HepG2 (cell line): Measurements from ENCODE around the gene RNASE7. TPM values are rescaled to one million over a fixed set of nuclear protein-coding genes. Genes with fewer than 3 reads are reported as not detected.

ENCODE experiments used
- AGO2 ChIP-seq: fragments of 200-400 bp; formaldehyde crosslinking; optimal IDR thresholded peaks from 2 replicates; pipeline ENCODE3; 2017; ENCODE audit warnings: mild to moderate bottlenecking, low read depth, low read length, moderate library complexity
- CEBPG ChIP-seq: IDR thresholded peaks from 2 replicates; pipeline ENCODE4 v1.6.1; 2016
- ELK4 ChIP-seq: sonication (generic); formaldehyde crosslinking; IDR thresholded peaks from 2 replicates; pipeline ENCODE4 v1.9.0; 2021; ENCODE audit warnings: missing genetic modification reagents, borderline replicate concordance
- GTF3A ChIP-seq: sonication (generic); formaldehyde crosslinking; conservative IDR thresholded peaks from 2 replicates; pipeline ENCODE4 v1.4.0; 2020; ENCODE audit warnings: mild to moderate bottlenecking, missing genetic modification reagents
- IRF9 ChIP-seq: sonication (generic); formaldehyde crosslinking; IDR thresholded peaks from 2 replicates; pipeline ENCODE4 v1.8.0; 2022; ENCODE audit warnings: missing genetic modification reagents, mild to moderate bottlenecking, borderline replicate concordance
- NFYC ChIP-seq: IDR thresholded peaks from 2 replicates; pipeline ENCODE4 v1.6.1; 2016; ENCODE audit warnings: missing genetic modification reagents, missing compliant biosample characterization
- NKX3-1 ChIP-seq: sonication (generic); formaldehyde crosslinking; IDR thresholded peaks from 2 replicates; pipeline ENCODE4 v1.5.0; 2020; ENCODE audit warnings: missing genetic modification reagents
- RARG ChIP-seq: sonication (generic); formaldehyde crosslinking; IDR thresholded peaks from 2 replicates; pipeline ENCODE4 v1.4.0; 2020; ENCODE audit warnings: low read depth, mild to moderate bottlenecking, missing genetic modification reagents
- SNRNP70 ChIP-seq: fragments of 200-400 bp; formaldehyde crosslinking; IDR thresholded peaks from 2 replicates; pipeline ENCODE4 v1.6.1; 2017; ENCODE audit warnings: mild to moderate bottlenecking, low read depth, low read length, moderate library complexity
- ZNF143 ChIP-seq: sonication (generic); formaldehyde crosslinking; IDR thresholded peaks from 2 replicates; pipeline ENCODE4 v1.4.0; 2020; ENCODE audit warnings: missing genetic modification reagents
- ZNF850 ChIP-seq: sonication (generic); formaldehyde crosslinking; conservative IDR thresholded peaks from 2 replicates; pipeline ENCODE4 v1.9.0; 2021; ENCODE audit warnings: mild to moderate bottlenecking, missing genetic modification reagents
- ZSCAN5A ChIP-seq: sonication (generic); formaldehyde crosslinking; IDR thresholded peaks from 2 replicates; pipeline ENCODE4 v1.8.0; 2022; ENCODE audit warnings: mild to moderate bottlenecking, missing genetic modification reagents, borderline replicate concordance
- polyA plus RNA-seq, 8 experiments: library from polyadenylated mRNA; depleted of rRNA in 3 of 8; stranded (reverse) in 7 of 8; unstranded in 1 of 8; fragments of >200 nt; fragmentation: Illumina TruSeq in 4 of 8; extraction: Trizol in 4 of 8; gene quantifications; 2 replicates each; pipeline versions ENCODE4 v1.2.1 to v1.2.3, GENCODE V29; 2011 to 2016; ENCODE audit warnings: low read depth in 4 of 8, missing spikeins in 1 of 8, mixed read lengths in 1 of 8; ENCODE audit not compliant: insufficient read depth in 1 of 8
- total RNA-seq, 5 experiments: library from RNA; depleted of rRNA; stranded (reverse); fragments of >200 nt; fragmentation: Illumina TruSeq; extraction: Trizol; gene quantifications; 2 replicates each; pipeline ENCODE4 v1.2.3, GENCODE V29; 2016; ENCODE audit warnings: low read depth in 1 of 5
- TF ChIP-seq, protein P1 (sequence below): sonication (generic); formaldehyde crosslinking; IDR thresholded peaks from 2 replicates; pipeline ENCODE4 v1.4.0; 2020; ENCODE audit warnings: missing genetic modification reagents
- TF ChIP-seq, protein P2 (sequence below): sonication (generic); formaldehyde crosslinking; IDR thresholded peaks from 2 replicates; pipeline ENCODE4 v1.9.0; 2021; ENCODE audit warnings: missing genetic modification reagents, mild to moderate bottlenecking, borderline replicate concordance
- TF ChIP-seq, protein P3 (sequence below): sonication (generic); formaldehyde crosslinking; IDR thresholded peaks from 2 replicates; pipeline ENCODE4 v1.8.0; 2022; ENCODE audit warnings: missing genetic modification reagents, mild to moderate bottlenecking, inconsistent platforms, borderline replicate concordance
- TF ChIP-seq, protein P4 (sequence below): fragments of 450-650 bp; IDR thresholded peaks from 2 replicates; pipeline ENCODE4 v1.6.1; 2016

RNASE7 gene
- total and polyA plus RNA-seq, 2 of the 13 experiments (the other 11 are each of a cell fraction or from before 2014, with no cell fraction given), result 0.04 TPM; not detected in 1

- TF ChIP-seq RARG (CRISPR knock-in tag) (no peak), ZNF850 (CRISPR knock-in tag) (no peak), ZSCAN5A (CRISPR knock-in tag) (0 out of 2 replicates have a peak, but pooled peaks have one; percentile 3), SNRNP70 (no peak), GTF3A (no peak), NFYC (CRISPR knock-in tag) (no peak), CEBPG (CRISPR knock-in tag) (no peak), IRF9 (0 out of 2 replicates have a peak, but pooled peaks have one; percentile 0), AGO2 (peak; percentile 67), NKX3-1 (CRISPR knock-in tag) (no peak), ELK4 (CRISPR knock-in tag) (peak; percentile 25; the same call in 1 of the 2 replicates), ZNF143 (CRISPR knock-in tag) (no peak)
- TF ChIP-seq, protein P1, sequence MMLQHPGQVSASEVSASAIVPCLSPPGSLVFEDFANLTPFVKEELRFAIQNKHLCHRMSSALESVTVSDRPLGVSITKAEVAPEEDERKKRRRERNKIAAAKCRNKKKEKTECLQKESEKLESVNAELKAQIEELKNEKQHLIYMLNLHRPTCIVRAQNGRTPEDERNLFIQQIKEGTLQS (CRISPR knock-in tag), result no peak
- TF ChIP-seq, protein P2, sequence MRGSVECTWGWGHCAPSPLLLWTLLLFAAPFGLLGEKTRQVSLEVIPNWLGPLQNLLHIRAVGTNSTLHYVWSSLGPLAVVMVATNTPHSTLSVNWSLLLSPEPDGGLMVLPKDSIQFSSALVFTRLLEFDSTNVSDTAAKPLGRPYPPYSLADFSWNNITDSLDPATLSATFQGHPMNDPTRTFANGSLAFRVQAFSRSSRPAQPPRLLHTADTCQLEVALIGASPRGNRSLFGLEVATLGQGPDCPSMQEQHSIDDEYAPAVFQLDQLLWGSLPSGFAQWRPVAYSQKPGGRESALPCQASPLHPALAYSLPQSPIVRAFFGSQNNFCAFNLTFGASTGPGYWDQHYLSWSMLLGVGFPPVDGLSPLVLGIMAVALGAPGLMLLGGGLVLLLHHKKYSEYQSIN, result no peak
- TF ChIP-seq, protein P3, sequence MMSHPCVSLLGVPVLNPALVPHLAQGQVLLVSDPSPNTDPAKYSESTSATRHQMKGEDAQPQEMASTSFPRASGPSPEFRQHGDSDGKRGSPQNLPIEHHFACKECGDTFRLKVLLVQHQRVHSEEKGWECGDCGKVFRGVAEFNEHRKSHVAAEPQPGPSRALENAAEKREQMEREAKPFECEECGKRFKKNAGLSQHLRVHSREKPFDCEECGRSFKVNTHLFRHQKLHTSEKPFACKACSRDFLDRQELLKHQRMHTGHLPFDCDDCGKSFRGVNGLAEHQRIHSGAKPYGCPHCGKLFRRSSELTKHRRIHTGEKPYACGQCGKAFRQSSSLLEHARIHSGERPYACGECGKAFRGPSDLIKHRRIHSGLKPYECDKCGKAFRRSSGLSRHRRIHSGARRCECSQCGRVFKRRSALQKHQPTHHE (CRISPR knock-in tag), result no peak
- TF ChIP-seq, protein P4, sequence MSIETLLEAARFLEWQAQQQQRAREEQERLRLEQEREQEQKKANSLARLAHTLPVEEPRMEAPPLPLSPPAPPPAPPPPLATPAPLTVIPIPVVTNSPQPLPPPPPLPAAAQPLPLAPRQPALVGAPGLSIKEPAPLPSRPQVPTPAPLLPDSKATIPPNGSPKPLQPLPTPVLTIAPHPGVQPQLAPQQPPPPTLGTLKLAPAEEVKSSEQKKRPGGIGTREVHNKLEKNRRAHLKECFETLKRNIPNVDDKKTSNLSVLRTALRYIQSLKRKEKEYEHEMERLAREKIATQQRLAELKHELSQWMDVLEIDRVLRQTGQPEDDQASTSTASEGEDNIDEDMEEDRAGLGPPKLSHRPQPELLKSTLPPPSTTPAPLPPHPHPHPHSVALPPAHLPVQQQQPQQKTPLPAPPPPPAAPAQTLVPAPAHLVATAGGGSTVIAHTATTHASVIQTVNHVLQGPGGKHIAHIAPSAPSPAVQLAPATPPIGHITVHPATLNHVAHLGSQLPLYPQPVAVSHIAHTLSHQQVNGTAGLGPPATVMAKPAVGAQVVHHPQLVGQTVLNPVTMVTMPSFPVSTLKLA, result no peak
Observed at GRCh38 chr14:21091821-21092272, 49.7 kb downstream of the RNASE7 start (continued).
